Measurements from ENCODE around the gene MED31.

DNA sequence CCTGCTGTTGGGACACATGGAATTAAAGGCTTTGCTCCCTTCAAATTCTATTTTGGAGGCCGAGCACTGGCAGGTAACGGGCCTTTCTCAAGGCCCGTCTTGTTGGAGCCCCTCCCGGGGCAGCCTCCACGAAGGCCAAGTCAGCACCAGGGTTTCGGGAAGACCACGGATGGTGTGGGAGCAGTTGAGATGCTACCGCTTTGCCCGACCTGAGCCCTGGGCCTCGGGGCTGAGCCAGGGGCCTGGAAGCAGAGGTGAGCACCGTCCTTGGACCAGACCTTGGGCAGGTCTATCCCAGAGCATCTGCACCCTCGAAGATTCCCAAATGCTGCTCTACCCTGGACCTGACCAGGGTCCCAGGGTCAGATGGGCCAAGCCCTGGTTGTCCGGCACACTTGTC lies 23.2 kb upstream of the MED31 start:
- TF ChIP-seq, protein P1, sequence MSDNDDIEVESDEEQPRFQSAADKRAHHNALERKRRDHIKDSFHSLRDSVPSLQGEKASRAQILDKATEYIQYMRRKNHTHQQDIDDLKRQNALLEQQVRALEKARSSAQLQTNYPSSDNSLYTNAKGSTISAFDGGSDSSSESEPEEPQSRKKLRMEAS (CRISPR knock-in tag; IDR thresholded peaks at IDR 0.05), result no peak
- TF ChIP-seq MXD4 (CRISPR knock-in tag; IDR thresholded peaks at IDR 0.05; ENCODE audit: borderline replicate concordance), result no peak
